Breast epithelium (tissue), 4 donors: Measurements from ENCODE around the gene TRH. TPM values are rescaled to one million over a fixed set of nuclear protein-coding genes. Genes with fewer than 3 reads are reported as not detected.
"Not testable (repeated sequence)": the region's sequence is repeated elsewhere in the genome, so short reads cannot be mapped to it uniquely, and the experiment has no call there.

ENCODE experiments used
- DNase-seq, 2 donors: peaks; one replicate each; pipeline ENCODE4 v3.0.0-alpha.2; 2019; ENCODE audit warnings: low spot score in 2 of 2
- H3K27ac ChIP-seq, 2 donors: fragments of 200-600 bp; sonication (generic) in 1 of 2; one replicate each; pipeline ENCODE4 v1.5.1; 2016 to 2019; ENCODE audit warnings: mild to moderate bottlenecking in 1 of 2
- H3K27me3 ChIP-seq, 2 donors: fragments of 200-600 bp; sonication (generic) in 1 of 2; one replicate each; pipeline versions ENCODE4 v1.5.1 to v1.6.0; 2017 to 2019; ENCODE audit warnings: control low read depth in 1 of 2, mild to moderate bottlenecking in 1 of 2
- H3K36me3 ChIP-seq: fragments of 200-600 bp; one replicate; pipeline ENCODE4 v1.5.1; 2019
- H3K4me1 ChIP-seq, 2 donors: fragments of 200-600 bp; sonication (generic); one replicate each; pipeline ENCODE4 v1.5.1; 2016 to 2019; ENCODE audit warnings: control low read depth in 1 of 2
- H3K4me3 ChIP-seq, 3 donors: fragments of 200-600 bp; sonication (generic); 1 replicate in 2 of 3; 2 replicates in 1 of 3; pipeline ENCODE4 v1.5.1; 2016 to 2019; ENCODE audit warnings: mild to moderate bottlenecking in 3 of 3, moderate library complexity in 2 of 3
- H3K9me3 ChIP-seq, 2 donors: fragments of 200-600 bp; sonication (generic) in 1 of 2; one replicate each; pipeline ENCODE4 v1.5.1; 2016 to 2019; ENCODE audit warnings: control low read depth in 1 of 2
- CTCF ChIP-seq, 3 donors: fragments of 450-650 bp; IDR thresholded peaks; one replicate each; pipeline ENCODE4 v1.5.1; 2016 to 2017; ENCODE audit warnings: antibody characterized with exemption in 3 of 3, mild to moderate bottlenecking in 3 of 3, moderate library complexity in 3 of 3
- POLR2A ChIP-seq: fragments of 450-650 bp; IDR thresholded peaks from one replicate; pipeline ENCODE4 v1.6.1; 2016; ENCODE audit warnings: antibody characterized with exemption, mild to moderate bottlenecking, moderate library complexity
- POLR2AphosphoS5 ChIP-seq, 3 donors: sonication (generic); formaldehyde crosslinking; IDR thresholded peaks; one replicate each; pipeline ENCODE4 v1.6.1; 2017; ENCODE audit warnings: antibody characterized with exemption in 3 of 3
- intact Hi-C: fragments of 100-400 bp; cut with DNase I; formaldehyde crosslinking; loops from one replicate; pipeline ENCODE4 v1.15.1; 2023; ENCODE audit warnings: low total_unique reads
- total RNA-seq, 3 donors: library from RNA; depleted of rRNA; stranded (reverse); fragments of >200 nt; gene quantifications; one replicate each; pipeline ENCODE4 v1.1.0, GENCODE V29; 2016

The TRH gene
- total RNA-seq, 3 donors from 2014 or later = not detected

GRCh38 chr3:130014526-130014925 lies 40.0 kb downstream of the TRH start:
- no peaks in the 10 kb centered on the region for H3K36me3 ChIP-seq
- H3K27ac ChIP-seq = no peak overlapping the region
- intact Hi-C loops = no loop called here
- TF ChIP-seq POLR2AphosphoS5 (IDR thresholded peaks at IDR 0.05) (no peak), CTCF (IDR thresholded peaks at IDR 0.05) (no peak), POLR2A (no peak)
- no peaks in the 10 kb centered on the region for H3K4me1 ChIP-seq
- H3K9me3 ChIP-seq = no peaks in the 10 kb centered on the region
- no peak for DNase-seq
- no peaks in the 10 kb centered on the region for H3K27me3 ChIP-seq
- H3K4me3 ChIP-seq = no peak overlapping the region

GRCh38 chr3:130017661-130018060 lies 43.1 kb downstream of the TRH start:
- H3K9me3 ChIP-seq, H3K27ac ChIP-seq, intact Hi-C loops, H3K27me3 ChIP-seq, H3K4me1 ChIP-seq, DNase-seq, H3K36me3 ChIP-seq, H3K4me3 ChIP-seq: not testable (repeated sequence)

GRCh38 chr3:130026146-130026829 lies 51.8 kb downstream of the TRH start:
- DNase-seq = peak in 1 of 2 donors; percentile 68
- intact Hi-C loops, H3K9me3 ChIP-seq, H3K36me3 ChIP-seq, H3K27me3 ChIP-seq, H3K4me1 ChIP-seq, H3K27ac ChIP-seq, H3K4me3 ChIP-seq: not testable (repeated sequence)

- DNase-seq, H3K36me3 ChIP-seq, intact Hi-C loops: not testable (repeated sequence)
Observed at GRCh38 chr3:130027437-130027836, 52.9 kb downstream of the TRH start.

More at GRCh38 chr3:130027437-130027836, 52.9 kb downstream of the TRH start:
- H3K27me3 ChIP-seq, H3K4me3 ChIP-seq, H3K27ac ChIP-seq, H3K9me3 ChIP-seq, H3K4me1 ChIP-seq: not testable (repeated sequence)

Other genes with a start within 250 kb of the TRH start
- gene TMCC1, start 81.0 kb upstream of the TRH start, total RNA-seq = 10 to 100 TPM; 29.4 to 48.1 (median 29.8) TPM
- gene ALG1L2, start 107.1 kb downstream of the TRH start, total RNA-seq = 1 to 10 TPM in 1 of 3 donors, not detected in 2; 1.3 TPM